Natural killer cell (primary cell): ENCODE results near the gene MRPL48. TPM values are rescaled to one million over a fixed set of nuclear protein-coding genes. Genes with fewer than 3 reads are reported as not detected.
"Not testable (repeated sequence)": the region's sequence is repeated elsewhere in the genome, so short reads cannot be mapped to it uniquely, and the experiment has no call there.

Experiments used
- ATAC-seq, 3 donors: fragments of 150-1000 bp in 2 of 3; fragments of 200-7000 bp in 1 of 3; cut with Tn5 transposase; 1 replicate in 1 of 3; 2 replicates in 2 of 3; pipeline ENCODE4 v1.10.0; 2021; ENCODE audit warnings: mild to moderate bottlenecking in 2 of 3, moderate library complexity in 2 of 3
- DNase-seq, 2 donors: peaks; one replicate each; pipeline versions ENCODE4 v3.0.0 to v3.0.0-alpha.2; 2013 to 2021; ENCODE audit warnings: mixed read lengths in 1 of 2
- H3K27ac ChIP-seq: one replicate; pipeline ENCODE4 v1.5.1; 2013; ENCODE audit warnings: mild to moderate bottlenecking, low read length
- H3K27me3 ChIP-seq: one replicate; pipeline ENCODE4 v1.6.1; 2013; ENCODE audit warnings: low read length; ENCODE audit not compliant: control insufficient read depth, insufficient read depth
- H3K36me3 ChIP-seq: one replicate; pipeline ENCODE4 v1.6.1; 2013; ENCODE audit warnings: low read length; ENCODE audit not compliant: control insufficient read depth, insufficient read depth
- H3K4me1 ChIP-seq: one replicate; pipeline ENCODE4 v1.6.1; 2013; ENCODE audit warnings: low read length; ENCODE audit not compliant: control insufficient read depth, insufficient read depth
- H3K4me3 ChIP-seq: one replicate; pipeline ENCODE4 v1.5.1; 2013; ENCODE audit warnings: low read length
- H3K9me3 ChIP-seq: one replicate; pipeline ENCODE4 v1.6.1; 2013; ENCODE audit warnings: low read length; ENCODE audit not compliant: control insufficient read depth, insufficient read depth
- H3K27ac Mint-ChIP-seq, 2 donors: one replicate each; pipeline ENCODE4 v1.8.0; 2022; ENCODE audit warnings: mild to moderate bottlenecking in 2 of 2, mixed read lengths in 2 of 2, moderate library complexity in 1 of 2
- H3K27me3 Mint-ChIP-seq, 2 donors: one replicate each; pipeline ENCODE4 v1.8.0; 2022; ENCODE audit warnings: low read depth in 2 of 2, mixed read lengths in 2 of 2
- H3K36me3 Mint-ChIP-seq: one replicate; pipeline ENCODE4 v1.8.0; 2022; ENCODE audit warnings: mixed read lengths
- H3K4me1 Mint-ChIP-seq, 2 donors: one replicate each; pipeline ENCODE4 v1.8.0; 2022; ENCODE audit warnings: mixed read lengths in 2 of 2
- H3K4me3 Mint-ChIP-seq: one replicate; pipeline ENCODE4 v1.8.0; 2022; ENCODE audit warnings: mild to moderate bottlenecking, moderate library complexity, mixed read lengths
- H3K9me3 Mint-ChIP-seq, 2 donors: one replicate each; pipeline ENCODE4 v1.8.0; 2022; ENCODE audit warnings: mixed read lengths in 2 of 2
- WGBS: methylation state at CpG from one replicate; pipeline ENCODE4 v1.1.7; 2013; ENCODE audit warnings: missing lambda C conversion rate; ENCODE audit not compliant: insufficient coverage; 5-methylcytosine and 5-hydroxymethylcytosine counted together
- intact Hi-C: fragments of 100-400 bp; cut with micrococcal nuclease; formaldehyde crosslinking; loops from one replicate; pipeline ENCODE4 v1.14.2; 2022
- total RNA-seq, 4 donors: library from RNA; stranded (reverse); fragments of 120-200 nt in 1 of 4; gene quantifications; one replicate each; pipeline versions ENCODE4 v1.2.3 to v1.2.4, GENCODE V29; 2013 to 2022
- TF ChIP-seq, protein P1 (sequence below): fragments of 200-600 bp; IDR thresholded peaks from one replicate; pipeline ENCODE4 v1.8.0; 2022; ENCODE audit warnings: antibody characterized with exemption

The MRPL48 gene
- total RNA-seq, 3 donors from 2014 or later (not counting 1 experiment from before 2014, with no cell fraction given) = 19.5 to 24.9 (median 21.2) TPM

DNA sequence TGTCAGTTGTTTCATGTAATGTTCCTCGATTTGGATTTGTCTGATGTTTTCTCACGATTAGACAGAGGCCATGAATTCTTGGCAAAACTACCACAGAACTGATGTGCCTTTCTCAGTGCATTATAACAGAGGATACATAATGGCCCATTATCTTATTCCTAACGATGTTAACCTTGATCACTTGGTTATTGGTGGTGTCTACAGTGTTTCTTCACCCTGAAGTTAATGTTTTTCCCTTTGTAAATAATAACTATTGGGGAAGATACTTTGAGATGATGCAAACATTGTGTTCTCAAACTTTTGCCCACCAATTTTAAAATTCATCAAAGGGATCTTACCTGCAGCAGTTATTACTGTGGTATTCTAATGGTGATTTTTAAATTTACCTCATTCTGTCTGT is 39.9 kb upstream of the MRPL48 start:
- peaks cover 55 to 64% of the 10 kb centered on the region in 2 donors for H3K4me1 Mint-ChIP-seq
- 97% methylated on average over 3 of the region's 3 CpGs for WGBS
- no peak overlapping the region for H3K4me3 Mint-ChIP-seq
- Histone ChIP-seq H3K27ac (no peak overlapping the region), H3K4me3 (no peak overlapping the region), H3K27me3 (no peaks in the 10 kb centered on the region), H3K36me3 (no peaks in the 10 kb centered on the region), H3K4me1 (peaks cover 13% of the 10 kb centered on the region), H3K9me3 (no peaks in the 10 kb centered on the region)
- TF ChIP-seq, protein P1, sequence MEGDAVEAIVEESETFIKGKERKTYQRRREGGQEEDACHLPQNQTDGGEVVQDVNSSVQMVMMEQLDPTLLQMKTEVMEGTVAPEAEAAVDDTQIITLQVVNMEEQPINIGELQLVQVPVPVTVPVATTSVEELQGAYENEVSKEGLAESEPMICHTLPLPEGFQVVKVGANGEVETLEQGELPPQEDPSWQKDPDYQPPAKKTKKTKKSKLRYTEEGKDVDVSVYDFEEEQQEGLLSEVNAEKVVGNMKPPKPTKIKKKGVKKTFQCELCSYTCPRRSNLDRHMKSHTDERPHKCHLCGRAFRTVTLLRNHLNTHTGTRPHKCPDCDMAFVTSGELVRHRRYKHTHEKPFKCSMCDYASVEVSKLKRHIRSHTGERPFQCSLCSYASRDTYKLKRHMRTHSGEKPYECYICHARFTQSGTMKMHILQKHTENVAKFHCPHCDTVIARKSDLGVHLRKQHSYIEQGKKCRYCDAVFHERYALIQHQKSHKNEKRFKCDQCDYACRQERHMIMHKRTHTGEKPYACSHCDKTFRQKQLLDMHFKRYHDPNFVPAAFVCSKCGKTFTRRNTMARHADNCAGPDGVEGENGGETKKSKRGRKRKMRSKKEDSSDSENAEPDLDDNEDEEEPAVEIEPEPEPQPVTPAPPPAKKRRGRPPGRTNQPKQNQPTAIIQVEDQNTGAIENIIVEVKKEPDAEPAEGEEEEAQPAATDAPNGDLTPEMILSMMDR = no peak
- no peaks in the 10 kb centered on the region for H3K27me3 Mint-ChIP-seq
- no peaks in the 10 kb centered on the region for H3K9me3 Mint-ChIP-seq
- ATAC-seq (no peak), DNase-seq (no peak)
- no peaks in the 10 kb centered on the region for H3K36me3 Mint-ChIP-seq
- intact Hi-C loops = no loop called here
- peak overlapping the region in 1 of 2 donors; percentile 41 for H3K27ac Mint-ChIP-seq

DNA sequence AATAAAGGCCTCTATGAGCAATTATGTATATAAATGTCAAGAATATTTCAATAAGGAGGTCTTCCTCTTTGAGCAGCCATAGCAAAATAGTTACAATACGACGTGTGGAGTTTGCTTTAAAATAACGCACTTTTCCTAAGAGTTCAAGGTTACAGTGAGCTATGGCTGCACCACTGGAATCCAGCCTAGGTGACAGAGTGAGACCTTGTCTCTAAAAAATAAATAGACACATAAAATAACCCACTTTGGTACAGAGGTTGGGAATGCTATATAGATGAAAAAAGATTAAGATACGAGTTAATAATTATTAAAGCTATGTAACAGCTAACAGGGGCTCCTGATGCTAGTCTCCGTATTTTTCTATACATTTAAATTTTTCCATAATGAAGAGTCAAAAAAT is 39.4 kb upstream of the MRPL48 start:
- Histone ChIP-seq H3K36me3 (no peaks in the 10 kb centered on the region), H3K27me3 (no peaks in the 10 kb centered on the region), H3K4me3 (no peak overlapping the region), H3K4me1 (peaks cover 13% of the 10 kb centered on the region), H3K9me3 (no peaks in the 10 kb centered on the region), H3K27ac (no peak overlapping the region)
- intact Hi-C loops = no loop called here
- DNase-seq (no peak), ATAC-seq (no peak)
- H3K27ac Mint-ChIP-seq = peak overlapping the region in 1 of 2 donors; percentile 41
- H3K36me3 Mint-ChIP-seq = no peaks in the 10 kb centered on the region
- WGBS = 95% methylated on average over 4 of the region's 5 CpGs
- TF ChIP-seq, protein P1 = no peak
- no peaks in the 10 kb centered on the region for H3K27me3 Mint-ChIP-seq
- H3K4me3 Mint-ChIP-seq = no peak overlapping the region
- H3K4me1 Mint-ChIP-seq = peaks cover 49 to 59% of the 10 kb centered on the region in 2 donors
- H3K9me3 Mint-ChIP-seq = no peaks in the 10 kb centered on the region

- Histone ChIP-seq H3K4me3 (no peak overlapping the region), H3K4me1 (peaks cover 11% of the 10 kb centered on the region), H3K27ac (no peak overlapping the region), H3K27me3 (no peaks in the 10 kb centered on the region), H3K36me3 (no peaks in the 10 kb centered on the region), H3K9me3 (no peaks in the 10 kb centered on the region)
- intact Hi-C loops = no loop called here
- no peaks in the 10 kb centered on the region for H3K36me3 Mint-ChIP-seq
- H3K9me3 Mint-ChIP-seq = no peaks in the 10 kb centered on the region
- peaks cover 49 to 58% of the 10 kb centered on the region in 2 donors for H3K4me1 Mint-ChIP-seq
- TF ChIP-seq, protein P1 = no peak
- no peaks in the 10 kb centered on the region for H3K27me3 Mint-ChIP-seq
- H3K4me3 Mint-ChIP-seq = no peak overlapping the region
- DNase-seq = no peak
- 96% methylated on average over 6 of the region's 7 CpGs for WGBS
- no peak for ATAC-seq
- peak overlapping the region in 1 of 2 donors; percentile 42 for H3K27ac Mint-ChIP-seq
Measured at GRCh38 chr11:73749118-73749517, 38.6 kb upstream of the MRPL48 start.

- ATAC-seq (no peak), DNase-seq (no peak)
- Histone ChIP-seq H3K36me3 (no peaks in the 10 kb centered on the region), H3K27me3 (no peaks in the 10 kb centered on the region), H3K27ac (no peak overlapping the region), H3K4me1 (peaks cover 11% of the 10 kb centered on the region), H3K4me3 (no peak overlapping the region), H3K9me3 (no peaks in the 10 kb centered on the region)
- Mint-ChIP-seq H3K4me3 (no peak overlapping the region), H3K27ac (no peak overlapping the region), H3K4me1 (peaks cover 54 to 59% of the 10 kb centered on the region in 2 donors), H3K27me3 (no peaks in the 10 kb centered on the region), H3K36me3 (no peaks in the 10 kb centered on the region), H3K9me3 (no peaks in the 10 kb centered on the region)
- TF ChIP-seq, protein P1 = no peak
- intact Hi-C loops = no loop called here
- 76% methylated on average over 5 of the region's 5 CpGs for WGBS
Measured at GRCh38 chr11:73750228-73750627, 37.4 kb upstream of the MRPL48 start.

- H3K4me3 ChIP-seq, H3K4me3 Mint-ChIP-seq, intact Hi-C loops, H3K27me3 ChIP-seq, H3K9me3 ChIP-seq, H3K36me3 Mint-ChIP-seq, H3K36me3 ChIP-seq, H3K9me3 Mint-ChIP-seq, ATAC-seq, H3K27ac ChIP-seq, DNase-seq, H3K27me3 Mint-ChIP-seq: not testable (repeated sequence)
- peaks cover 50 to 58% of the 10 kb centered on the region in 2 donors for H3K4me1 Mint-ChIP-seq
- 97% methylated on average over 4 of the region's 4 CpGs for WGBS
- H3K4me1 ChIP-seq = peaks cover 11% of the 10 kb centered on the region
- peak overlapping the region in 1 of 2 donors; percentile 19 for H3K27ac Mint-ChIP-seq
Measured at GRCh38 chr11:73750862-73751261, 36.8 kb upstream of the MRPL48 start.
